ENCODE results near the gene ACTRT2. TPM values are rescaled to one million over a fixed set of nuclear protein-coding genes. Genes with fewer than 3 reads are reported as not detected.

The ACTRT2 gene
- polyA plus RNA-seq, 1 of the 3 experiments (the other 2 are of a cell fraction): not detected

DNA sequence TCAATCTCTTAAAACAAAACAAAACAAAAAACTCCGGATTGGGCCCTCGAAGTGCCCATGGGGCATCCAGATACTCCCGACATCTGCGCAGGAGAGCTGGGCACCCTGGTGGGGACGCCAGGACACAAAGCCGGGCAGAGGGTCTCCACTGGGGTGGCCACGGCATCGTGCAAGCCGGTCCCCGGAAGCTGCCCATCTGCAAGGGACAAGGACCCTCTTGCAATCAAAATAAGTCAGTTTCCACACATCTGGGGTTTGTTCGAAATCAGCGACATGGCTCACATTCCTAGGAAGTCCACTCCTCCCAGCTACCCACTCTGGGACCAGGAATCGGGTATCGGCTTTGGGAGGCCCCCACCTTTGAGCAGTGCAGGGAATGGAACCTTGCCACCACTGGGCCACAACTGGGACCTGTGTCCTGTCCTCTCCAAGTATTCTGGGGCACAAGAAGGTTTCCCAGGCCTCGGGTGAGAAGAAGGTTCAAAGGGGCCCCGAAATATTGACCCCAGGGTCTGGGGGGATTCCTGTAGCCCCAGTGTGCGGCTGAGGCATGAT is 43.1 kb downstream of the ACTRT2 start:
- no peaks in the 10 kb centered on the region for H4K20me1 ChIP-seq (ENCODE audit: insufficient read depth)
- TF ChIP-seq EZH2phosphoT487 (IDR thresholded peaks at IDR 0.05; ENCODE audit: borderline replicate concordance, low read depth) (no peak), POLR2AphosphoS5 (IDR thresholded peaks at IDR 0.05; ENCODE audit: low read depth, low read length) (no peak), FOXJ3 (CRISPR knock-in tag; IDR thresholded peaks at IDR 0.05) (no peak), TEAD4 (IDR thresholded peaks at IDR 0.05; ENCODE audit: borderline replicate concordance, insufficient read depth) (no peak), MXI1 (IDR thresholded peaks at IDR 0.05; ENCODE audit: low read depth, low read length) (no peak), YY1 (IDR thresholded peaks at IDR 0.05; ENCODE audit: low read depth) (no peak), RXRA (IDR thresholded peaks at IDR 0.05; ENCODE audit: borderline replicate concordance, low read depth) (no peak), RCOR1 (IDR thresholded peaks at IDR 0.05; ENCODE audit: low read length) (no peak), RFX5 (IDR thresholded peaks at IDR 0.05; ENCODE audit: low read length) (no peak), REST (IDR thresholded peaks at IDR 0.05; ENCODE audit: low read depth, low read length) (no peak)
- no peak overlapping the region for H3K27ac ChIP-seq (ENCODE audit: low read depth in 2 of 2, low read length in 1 of 2)
- H3K27me3 ChIP-seq (ENCODE audit: insufficient read depth): peaks cover 45% of the 10 kb centered on the region
- no peaks in the 10 kb centered on the region for H3K9me2 ChIP-seq
- no peak for DNase-seq
- H3F3A ChIP-seq (replicated peaks; ENCODE audit: insufficient read depth): no peaks in the 10 kb centered on the region
- H2AFZ ChIP-seq (ENCODE audit: low read depth): no peak overlapping the region
- H3K36me3 ChIP-seq (replicated peaks in 1 of 2; ENCODE audit: control insufficient read depth in 1 of 2, insufficient read depth in 2 of 2, low read length in 1 of 2): no peaks in the 10 kb centered on the region
- WGBS (ENCODE audit: low lambda C conversion rate): 34% methylated on average over 13 of the region's 17 CpGs
- H3K4me2 ChIP-seq: no peak overlapping the region
- H3K4me3 ChIP-seq (ENCODE audit: low read depth in 2 of 2, low read length in 1 of 2): no peak overlapping the region
- no peaks in the 10 kb centered on the region for H3K4me1 ChIP-seq (ENCODE audit: control insufficient read depth in 1 of 2, insufficient read depth in 2 of 2, low read depth in 1 of 2, low read length in 1 of 2)
- H3K79me2 ChIP-seq (ENCODE audit: insufficient read depth): no peaks in the 10 kb centered on the region
- H3K9ac ChIP-seq: no peak overlapping the region
- ChIA-PET CTCF (no interaction called here), POLR2A (no interaction called here)
- H3K9me3 ChIP-seq: no peaks in the 10 kb centered on the region

GRCh38 chr1:3064901-3065300 is 43.6 kb downstream of the ACTRT2 start:
- no peaks in the 10 kb centered on the region for H3F3A ChIP-seq (replicated peaks; ENCODE audit: insufficient read depth)
- no peak overlapping the region for H3K9ac ChIP-seq
- TF ChIP-seq NRF1 (IDR thresholded peaks at IDR 0.05; ENCODE audit: low read depth, low read length) (no peak), SIN3A (IDR thresholded peaks at IDR 0.05; ENCODE audit: borderline replicate concordance, low read depth, low read length) (no peak), JUND (IDR thresholded peaks at IDR 0.05) (no peak), FOXJ3 (CRISPR knock-in tag; IDR thresholded peaks at IDR 0.05) (no peak), NFIC (IDR thresholded peaks at IDR 0.05; ENCODE audit: borderline replicate concordance) (no peak), GATA2 (CRISPR knock-in tag; IDR thresholded peaks at IDR 0.05) (no peak)
- TF ChIP-seq, protein P1, sequence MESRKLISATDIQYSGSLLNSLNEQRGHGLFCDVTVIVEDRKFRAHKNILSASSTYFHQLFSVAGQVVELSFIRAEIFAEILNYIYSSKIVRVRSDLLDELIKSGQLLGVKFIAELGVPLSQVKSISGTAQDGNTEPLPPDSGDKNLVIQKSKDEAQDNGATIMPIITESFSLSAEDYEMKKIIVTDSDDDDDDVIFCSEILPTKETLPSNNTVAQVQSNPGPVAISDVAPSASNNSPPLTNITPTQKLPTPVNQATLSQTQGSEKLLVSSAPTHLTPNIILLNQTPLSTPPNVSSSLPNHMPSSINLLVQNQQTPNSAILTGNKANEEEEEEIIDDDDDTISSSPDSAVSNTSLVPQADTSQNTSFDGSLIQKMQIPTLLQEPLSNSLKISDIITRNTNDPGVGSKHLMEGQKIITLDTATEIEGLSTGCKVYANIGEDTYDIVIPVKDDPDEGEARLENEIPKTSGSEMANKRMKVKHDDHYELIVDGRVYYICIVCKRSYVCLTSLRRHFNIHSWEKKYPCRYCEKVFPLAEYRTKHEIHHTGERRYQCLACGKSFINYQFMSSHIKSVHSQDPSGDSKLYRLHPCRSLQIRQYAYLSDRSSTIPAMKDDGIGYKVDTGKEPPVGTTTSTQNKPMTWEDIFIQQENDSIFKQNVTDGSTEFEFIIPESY (IDR thresholded peaks at IDR 0.05; ENCODE audit: borderline replicate concordance, low read depth): no peak
- TF ChIP-seq, protein P2, sequence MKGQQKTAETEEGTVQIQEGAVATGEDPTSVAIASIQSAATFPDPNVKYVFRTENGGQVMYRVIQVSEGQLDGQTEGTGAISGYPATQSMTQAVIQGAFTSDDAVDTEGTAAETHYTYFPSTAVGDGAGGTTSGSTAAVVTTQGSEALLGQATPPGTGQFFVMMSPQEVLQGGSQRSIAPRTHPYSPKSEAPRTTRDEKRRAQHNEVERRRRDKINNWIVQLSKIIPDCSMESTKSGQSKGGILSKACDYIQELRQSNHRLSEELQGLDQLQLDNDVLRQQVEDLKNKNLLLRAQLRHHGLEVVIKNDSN (IDR thresholded peaks at IDR 0.05; ENCODE audit: borderline replicate concordance, low read depth): no peak
- TF ChIP-seq, protein P3, sequence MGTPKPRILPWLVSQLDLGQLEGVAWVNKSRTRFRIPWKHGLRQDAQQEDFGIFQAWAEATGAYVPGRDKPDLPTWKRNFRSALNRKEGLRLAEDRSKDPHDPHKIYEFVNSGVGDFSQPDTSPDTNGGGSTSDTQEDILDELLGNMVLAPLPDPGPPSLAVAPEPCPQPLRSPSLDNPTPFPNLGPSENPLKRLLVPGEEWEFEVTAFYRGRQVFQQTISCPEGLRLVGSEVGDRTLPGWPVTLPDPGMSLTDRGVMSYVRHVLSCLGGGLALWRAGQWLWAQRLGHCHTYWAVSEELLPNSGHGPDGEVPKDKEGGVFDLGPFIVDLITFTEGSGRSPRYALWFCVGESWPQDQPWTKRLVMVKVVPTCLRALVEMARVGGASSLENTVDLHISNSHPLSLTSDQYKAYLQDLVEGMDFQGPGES (IDR thresholded peaks at IDR 0.05; ENCODE audit: low read depth, low read length): no peak
- POLR2A ChIA-PET: no interaction called here
- 4% methylated on average over 8 of the region's 9 CpGs for WGBS (ENCODE audit: low lambda C conversion rate)
- H4K20me1 ChIP-seq (ENCODE audit: insufficient read depth): no peaks in the 10 kb centered on the region
- H3K4me3 ChIP-seq (ENCODE audit: low read depth in 2 of 2, low read length in 1 of 2): no peak overlapping the region
- no peak for DNase-seq
- no peaks in the 10 kb centered on the region for H3K79me2 ChIP-seq (ENCODE audit: insufficient read depth)
- H3K27me3 ChIP-seq (ENCODE audit: insufficient read depth): peaks cover 45% of the 10 kb centered on the region
- H3K27ac ChIP-seq (ENCODE audit: low read depth in 2 of 2, low read length in 1 of 2): no peak overlapping the region
- H3K4me1 ChIP-seq (ENCODE audit: control insufficient read depth in 1 of 2, insufficient read depth in 2 of 2, low read depth in 1 of 2, low read length in 1 of 2): no peaks in the 10 kb centered on the region
- no peaks in the 10 kb centered on the region for H3K9me2 ChIP-seq
- no peak overlapping the region for H2AFZ ChIP-seq (ENCODE audit: low read depth)
- H3K36me3 ChIP-seq (replicated peaks in 1 of 2; ENCODE audit: control insufficient read depth in 1 of 2, insufficient read depth in 2 of 2, low read length in 1 of 2): no peaks in the 10 kb centered on the region
- H3K9me3 ChIP-seq: no peaks in the 10 kb centered on the region
- CTCF ChIA-PET: no interaction called here
- H3K4me2 ChIP-seq: no peak overlapping the region

Measured in SK-N-SH (cell line).